Activated CD4-positive, alpha-beta T cell treated with anti-CD3 and anti-CD28 coated beads, Interleukin-2, amount 50 U/mL, for 16 hours (primary cell): ENCODE measurements around the gene DALRD3.
"Not testable (repeated sequence)": the region's sequence is repeated elsewhere in the genome, so short reads cannot be mapped to it uniquely, and the experiment has no call there.

ENCODE experiments used
- DNase-seq: peaks from one replicate; pipeline ENCODE4 v3.0.0-alpha.2; 2020

DALRD3 gene

GRCh38 chr3:49021213-49021812 is 2.9 kb upstream of the DALRD3 start:
- DNase-seq: peak; percentile 99

GRCh38 chr3:49020330-49021212 is 2.2 kb upstream of the DALRD3 start:
- peak; percentile 56 for DNase-seq

GRCh38 chr3:49019941-49020329 is 1.6 kb upstream of the DALRD3 start:
- no peak for DNase-seq

GRCh38 chr3:49018707-49019006 is 277 bp upstream of the DALRD3 start:
- no peak for DNase-seq

GRCh38 chr3:49017229-49017970 is 980 bp downstream of the DALRD3 start:
- no peak for DNase-seq

GRCh38 chr3:49016414-49017228 is 1.8 kb downstream of the DALRD3 start:
- DNase-seq: no peak

- no peak for DNase-seq
These were observed 2.6 kb downstream of the DALRD3 start for GRCh38 chr3:49015765-49016164.

GRCh38 chr3:49015072-49015471 is 3.3 kb downstream of the DALRD3 start:
- DNase-seq: no peak

GRCh38 chr3:49013738-49014660 is 4.4 kb downstream of the DALRD3 start:
- DNase-seq: peak; percentile 56

GRCh38 chr3:49013113-49013737 is 5.2 kb downstream of the DALRD3 start:
- no peak for DNase-seq

GRCh38 chr3:49012441-49013017 is 5.9 kb downstream of the DALRD3 start:
- DNase-seq: no peak

GRCh38 chr3:49009396-49009795 is 9.0 kb downstream of the DALRD3 start:
- no peak for DNase-seq

- not testable (repeated sequence) for DNase-seq
These were observed 9.8 kb downstream of the DALRD3 start for GRCh38 chr3:49008627-49009026.

- DNase-seq: peak; percentile 94
These were observed 10.4 kb downstream of the DALRD3 start for GRCh38 chr3:49007771-49008528.

- DNase-seq: peak; percentile 99
These were observed 11.2 kb downstream of the DALRD3 start, which contains the start of gene WDR6 for GRCh38 chr3:49007068-49007770. WDR6 (plus strand) TSS chr3:49007391; CDS start chr3:49007432, 41 bp downstream.

GRCh38 chr3:49006408-49007067 is 11.8 kb downstream of the DALRD3 start:
- DNase-seq: no peak

- no peak for DNase-seq
These were observed 12.4 kb downstream of the DALRD3 start for GRCh38 chr3:49005998-49006397.

- DNase-seq: no peak
These were observed 13.1 kb downstream of the DALRD3 start for GRCh38 chr3:49005303-49005680.
